HepG2 (cell line): ENCODE results near the gene ADCY10. TPM values are rescaled to one million over a fixed set of nuclear protein-coding genes. Genes with fewer than 3 reads are reported as not detected.

Experiments
- ATAC-seq: fragments of 200-7000 bp; cut with Tn5 transposase; 3 replicates; pipeline ENCODE4 v1.9.1; 2020; ENCODE audit warnings: mild to moderate bottlenecking, moderate library complexity
- BruUV-seq: library from RNA; stranded (reverse); fragments of 400-500 nt; replicated peaks from 2 replicates; lab custom pipeline; 2021; lab: Mats Ljungman, UMichigan
- CTCF ChIA-PET: fragments of 300-600 bp; formaldehyde crosslinking; extraction: SDS; loops from one replicate; lab custom pipeline; 2021; ENCODE audit warnings: low total read pairs, inconsistent platforms, low intra/inter-chr PET ratio; lab: Yijun Ruan, JAX
- POLR2A ChIA-PET: fragments of 350-600 bp; sonication (Branson Sonifier 250); formaldehyde crosslinking; loops from one replicate; lab custom pipeline; 2020; ENCODE audit warnings: antibody characterized with exemption, inconsistent platforms; lab: Yijun Ruan, JAX
- DNase-seq: peaks from one replicate; pipeline ENCODE4 v3.0.0-alpha.2; 2015; ENCODE audit warnings: low spot score
- FAIRE-seq: peaks from 3 replicates; lab custom pipeline; 2011; peaks lifted over from hg19 to GRCh38; lab: Jason Lieb, UNC
- H2AFZ ChIP-seq: one replicate; pipeline ENCODE4 v1.6.1; 2011; ENCODE audit warnings: low read length, inconsistent platforms
- H3K27ac ChIP-seq: fragments of 300-600 bp; 3 replicates; pipeline ENCODE4 v1.8.0; 2011; ENCODE audit warnings: mixed run types, mild to moderate bottlenecking, mixed read lengths, low read length, inconsistent platforms; ENCODE audit not compliant: insufficient read depth; ENCODE audit errors: extremely low read length
- H3K27me3 ChIP-seq, 2 experiments: fragments of 200-600 bp in 1 of 2; 2 replicates in 1 of 2; 3 replicates in 1 of 2; pipeline versions ENCODE4 v1.6.0 to v1.8.0; 2011; ENCODE audit warnings: low read length in 2 of 2, mild to moderate bottlenecking in 2 of 2, moderate library complexity in 2 of 2, inconsistent platforms in 1 of 2; ENCODE audit not compliant: insufficient read depth in 2 of 2, control insufficient read depth in 1 of 2
- H3K36me3 ChIP-seq, 2 experiments: fragments of 200-600 bp in 1 of 2; replicated peaks in 1 of 2; 2 replicates in 1 of 2; 3 replicates in 1 of 2; pipeline versions ENCODE4 v1.5.1 to v1.8.0; 2011; ENCODE audit warnings: low read length in 2 of 2, inconsistent platforms in 1 of 2; ENCODE audit not compliant: insufficient read depth in 2 of 2, control insufficient read depth in 1 of 2
- H3K4me1 ChIP-seq: 2 replicates; pipeline ENCODE4 v1.5.1; 2012; ENCODE audit warnings: low read length, inconsistent platforms; ENCODE audit not compliant: insufficient read depth
- H3K4me2 ChIP-seq: 2 replicates; pipeline ENCODE4 v1.6.0; 2011; ENCODE audit warnings: low read depth, low read length, inconsistent platforms
- H3K4me3 ChIP-seq, 3 experiments: fragments of 200-600 bp in 1 of 3; sonication (generic), shearing (Covaris generic) in 1 of 3; replicated peaks in 1 of 3; 2 replicates each; pipeline ENCODE4 v1.5.1; 2011 to 2016; ENCODE audit warnings: low read length in 3 of 3, inconsistent platforms in 2 of 3, low read depth in 2 of 3, mild to moderate bottlenecking in 2 of 3, control low read depth in 1 of 3, mixed read lengths in 1 of 3; ENCODE audit not compliant: insufficient read depth in 1 of 3
- H3K79me2 ChIP-seq: one replicate; pipeline ENCODE4 v1.6.1; 2011; ENCODE audit warnings: low read length, inconsistent platforms; ENCODE audit not compliant: insufficient read depth
- H3K9ac ChIP-seq: 2 replicates; pipeline ENCODE4 v1.6.0; 2011; ENCODE audit warnings: mild to moderate bottlenecking, low read depth, low read length, inconsistent platforms; ENCODE audit not compliant: insufficient read depth
- H3K9me3 ChIP-seq: 2 replicates; pipeline ENCODE4 v1.5.1; 2012; ENCODE audit warnings: mild to moderate bottlenecking, low read length
- H4K20me1 ChIP-seq: 2 replicates; pipeline ENCODE4 v1.6.0; 2011; ENCODE audit warnings: inconsistent platforms, mild to moderate bottlenecking, low read length, moderate library complexity; ENCODE audit not compliant: insufficient read depth
- CENPBD1 ChIP-seq: sonication (generic); formaldehyde crosslinking; IDR thresholded peaks from 2 replicates; pipeline ENCODE4 v1.8.0; 2022; ENCODE audit warnings: missing genetic modification reagents, low read depth, mild to moderate bottlenecking, borderline replicate concordance
- DDIT3 ChIP-seq: sonication (generic); formaldehyde crosslinking; IDR thresholded peaks from 2 replicates; pipeline ENCODE4 v1.4.0; 2020; ENCODE audit warnings: mild to moderate bottlenecking, missing genetic modification reagents
- MTF1 ChIP-seq: sonication (generic); formaldehyde crosslinking; IDR thresholded peaks from 2 replicates; pipeline ENCODE4 v1.5.0; 2020; ENCODE audit warnings: missing genetic modification reagents
- NFKB2 ChIP-seq: sonication (generic); formaldehyde crosslinking; IDR thresholded peaks from 2 replicates; pipeline ENCODE4 v1.4.0; 2020; ENCODE audit warnings: missing genetic modification reagents, borderline replicate concordance
- SALL2 ChIP-seq: sonication (generic); formaldehyde crosslinking; IDR thresholded peaks from 2 replicates; pipeline ENCODE4 v1.8.1; 2023; ENCODE audit warnings: mild to moderate bottlenecking, missing genetic modification reagents, inconsistent platforms
- USF2 ChIP-seq, 2 experiments: sonication (generic) in 1 of 2; formaldehyde crosslinking in 1 of 2; IDR thresholded peaks; 2 replicates each; pipeline versions ENCODE4 v1.5.1 to v1.6.1; 2011 to 2020; ENCODE audit warnings: borderline replicate concordance in 1 of 2, low read depth in 1 of 2, low read length in 1 of 2, mild to moderate bottlenecking in 1 of 2, missing genetic modification reagents in 1 of 2, moderate library complexity in 1 of 2
- ZBTB1 ChIP-seq: sonication (generic); formaldehyde crosslinking; IDR thresholded peaks from 2 replicates; pipeline ENCODE4 v1.4.0; 2020; ENCODE audit warnings: missing genetic modification reagents, borderline replicate concordance
- ZBTB39 ChIP-seq: sonication (generic); formaldehyde crosslinking; IDR thresholded peaks from 2 replicates; pipeline ENCODE4 v1.5.0; 2020; ENCODE audit warnings: missing genetic modification reagents
- ZFP36L1 ChIP-seq: sonication (generic); formaldehyde crosslinking; IDR thresholded peaks from 2 replicates; pipeline ENCODE4 v1.8.0; 2022; ENCODE audit warnings: mild to moderate bottlenecking, missing genetic modification reagents, moderate library complexity
- ZFX ChIP-seq: sonication (generic); formaldehyde crosslinking; IDR thresholded peaks from 2 replicates; pipeline ENCODE4 v1.4.0; 2020; ENCODE audit warnings: mild to moderate bottlenecking, low read depth, missing genetic modification reagents, moderate library complexity
- ZNF10 ChIP-seq: sonication (generic); formaldehyde crosslinking; IDR thresholded peaks from 2 replicates; pipeline ENCODE4 v1.4.0; 2020; ENCODE audit warnings: mild to moderate bottlenecking, low read depth, missing genetic modification reagents, borderline replicate concordance
- ZNF275 ChIP-seq: sonication (generic); formaldehyde crosslinking; IDR thresholded peaks from 2 replicates; pipeline ENCODE4 v1.8.0; 2022; ENCODE audit warnings: missing genetic modification reagents, mild to moderate bottlenecking, inconsistent platforms, borderline replicate concordance
- ZNF350 ChIP-seq: sonication (generic); formaldehyde crosslinking; IDR thresholded peaks from 2 replicates; pipeline ENCODE4 v1.4.0; 2020; ENCODE audit warnings: mild to moderate bottlenecking, low read depth, missing genetic modification reagents, borderline replicate concordance
- ZZZ3 ChIP-seq: sonication (generic); formaldehyde crosslinking; IDR thresholded peaks from 2 replicates; pipeline ENCODE4 v1.4.0; 2020; ENCODE audit warnings: missing genetic modification reagents, mild to moderate bottlenecking, borderline replicate concordance
- WGBS: methylation state at CpG from one replicate; pipeline ENCODE4 v1.1.6; 2017; ENCODE audit warnings: low lambda C conversion rate; 5-methylcytosine and 5-hydroxymethylcytosine counted together
- in situ Hi-C: cut with HindIII; loops from 2 replicates; pipeline ENCODE4 v1.10.0; 2017; ENCODE audit warnings: low pct_unique_long_range_greater_than_20kb; ENCODE audit not compliant: extremely low pct_ligation_motif_present
- intact Hi-C: fragments of 100-400 bp; cut with micrococcal nuclease; formaldehyde crosslinking; loops from one replicate; pipeline ENCODE4 v1.10.0; 2022; ENCODE audit not compliant: unreplicated experiment
- polyA plus RNA-seq, 8 experiments: library from polyadenylated mRNA; depleted of rRNA in 3 of 8; stranded (reverse) in 7 of 8; unstranded in 1 of 8; fragments of >200 nt; fragmentation: Illumina TruSeq in 4 of 8; extraction: Trizol in 4 of 8; gene quantifications; 2 replicates each; pipeline versions ENCODE4 v1.2.1 to v1.2.3, GENCODE V29; 2011 to 2016; ENCODE audit warnings: low read depth in 4 of 8, missing spikeins in 1 of 8, mixed read lengths in 1 of 8; ENCODE audit not compliant: insufficient read depth in 1 of 8
- total RNA-seq, 5 experiments: library from RNA; depleted of rRNA; stranded (reverse); fragments of >200 nt; fragmentation: Illumina TruSeq; extraction: Trizol; gene quantifications; 2 replicates each; pipeline ENCODE4 v1.2.3, GENCODE V29; 2016; ENCODE audit warnings: low read depth in 1 of 5

ADCY10 gene
- total and polyA plus RNA-seq, 2 of the 13 experiments (the other 11 are each of a cell fraction or from before 2014, with no cell fraction given) = 0.02 to 0.03 TPM

GRCh38 chr1:167812972-167813371, 101.0 kb downstream of the ADCY10 start (continued):
- no peak for TF ChIP-seq ZNF275 (CRISPR knock-in tag)
- no peak for TF ChIP-seq MTF1 (CRISPR knock-in tag)

- ATAC-seq = no peak
- in situ Hi-C loops = loop anchor here (5.0 kb wide), 1 partner anchor 86 kb away; the partner anchor contains the start of gene MPZL1
- Histone ChIP-seq H3K9ac (no peak overlapping the region), H3K4me1 (peaks cover 19% of the 10 kb centered on the region), H3K9me3 (no peaks in the 10 kb centered on the region), H4K20me1 (no peaks in the 10 kb centered on the region), H3K27me3 (no peaks in the 10 kb centered on the region), H3K79me2 (no peaks in the 10 kb centered on the region), H3K36me3 (no peaks in the 10 kb centered on the region), H3K4me3 (no peak overlapping the region), H2AFZ (no peak overlapping the region), H3K27ac (no peak overlapping the region)
- WGBS = 5% methylated on average over 3 of the region's 3 CpGs
- BruUV-seq = no TSS peak
- CTCF ChIA-PET = no interaction called here
- TF ChIP-seq ZBTB1 (CRISPR knock-in tag) (no peak), ZBTB39 (CRISPR knock-in tag) (no peak), ZFX (no peak), NFKB2 (no peak), USF2 (IDR thresholded peaks at IDR 0.05; ENCODE audit: low read depth, low read length) (no peak), USF2 (CRISPR knock-in tag; IDR thresholded peaks at IDR 0.05; ENCODE audit: borderline replicate concordance) (no peak), CENPBD1 (no peak), SALL2 (no peak), DDIT3 (CRISPR knock-in tag) (no peak), ZNF10 (CRISPR knock-in tag) (no peak), ZFP36L1 (no peak), ZNF350 (CRISPR knock-in tag) (no peak), ZZZ3 (CRISPR knock-in tag) (no peak)
- TF ChIP-seq, all 625 proteins: peak for 0
- no peak overlapping the region for H3K4me2 ChIP-seq
- intact Hi-C loops = loop anchor here (10.0 kb wide), 1 partner anchor 126 kb away; the partner anchor contains the start of genes DCAF6 and MPC2
- FAIRE-seq (no peak), DNase-seq (no peak)
- POLR2A ChIA-PET = no interaction called here
These were observed 105.2 kb downstream of the ADCY10 start for GRCh38 chr1:167808690-167809089.
